ENCODE data around the gene FHOD3.

The FHOD3 gene

DNA sequence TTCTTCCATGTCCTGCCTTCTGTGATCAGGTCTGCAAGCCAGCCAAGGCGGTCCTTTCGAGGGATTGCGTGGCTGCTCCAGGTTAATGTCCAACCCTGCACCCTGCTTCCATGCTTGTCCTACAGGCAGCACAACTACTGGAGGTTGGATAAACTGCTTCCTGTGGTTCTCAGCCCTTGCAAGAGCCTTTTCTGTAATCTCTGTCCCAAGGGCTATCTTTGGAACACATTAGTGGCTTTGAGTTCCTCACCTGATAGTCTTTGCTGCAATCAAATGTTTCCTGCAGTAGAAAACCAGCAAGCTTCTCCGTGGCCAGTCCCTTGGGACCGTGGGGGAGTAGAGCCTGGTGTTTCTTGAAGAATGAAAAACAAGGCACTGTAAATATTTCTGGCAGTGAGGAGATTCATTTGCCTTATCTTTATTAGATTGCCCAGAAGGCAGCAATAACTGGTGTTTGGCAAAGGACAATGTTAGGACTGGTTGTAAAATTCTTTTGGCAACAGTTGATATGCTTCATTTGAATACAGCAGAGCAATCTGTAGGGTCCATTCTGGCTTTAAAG, 214.4 kb downstream of the FHOD3 start:
- Mint-ChIP-seq H3K9me3 (no peaks in the 10 kb centered on the region), H3K4me3 (no peak overlapping the region), H3K27me3 (peaks cover 2% of the 10 kb centered on the region), H3K36me3 (no peaks in the 10 kb centered on the region), H3K4me1 (no peaks in the 10 kb centered on the region), H3K27ac (no peak overlapping the region)
- ATAC-seq (ENCODE audit: low read depth) (no peak), DNase-seq (ENCODE audit: low spot score in 2 of 2) (no peak)

DNA sequence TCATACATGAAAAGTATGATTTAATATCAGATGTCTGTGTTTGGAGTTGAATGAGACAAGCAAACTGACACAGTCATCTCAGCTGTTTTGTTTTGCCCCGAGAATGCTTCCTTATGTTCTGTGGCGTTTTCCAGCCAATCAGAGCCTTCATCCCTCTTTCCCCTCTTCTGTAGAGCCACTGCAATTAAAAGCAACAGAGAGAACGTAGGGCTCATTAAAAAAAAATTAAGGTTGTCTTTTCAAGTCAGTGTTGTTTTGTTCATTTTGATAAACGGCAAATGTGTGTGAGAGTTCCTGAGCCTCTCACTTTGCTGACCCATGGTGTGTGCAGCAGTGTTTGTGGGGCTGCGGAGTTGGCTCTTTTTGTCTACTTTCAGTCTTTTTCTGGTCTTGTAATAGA, 216.0 kb downstream of the FHOD3 start:
- ATAC-seq (ENCODE audit: low read depth) (no peak), DNase-seq (ENCODE audit: low spot score in 2 of 2) (no peak)
- H3K36me3 Mint-ChIP-seq = no peaks in the 10 kb centered on the region
- H3K4me3 Mint-ChIP-seq = no peak overlapping the region
- H3K9me3 Mint-ChIP-seq = no peaks in the 10 kb centered on the region
- H3K27me3 Mint-ChIP-seq = no peaks in the 10 kb centered on the region
- no peak overlapping the region for H3K27ac Mint-ChIP-seq
- no peaks in the 10 kb centered on the region for H3K4me1 Mint-ChIP-seq

DNA sequence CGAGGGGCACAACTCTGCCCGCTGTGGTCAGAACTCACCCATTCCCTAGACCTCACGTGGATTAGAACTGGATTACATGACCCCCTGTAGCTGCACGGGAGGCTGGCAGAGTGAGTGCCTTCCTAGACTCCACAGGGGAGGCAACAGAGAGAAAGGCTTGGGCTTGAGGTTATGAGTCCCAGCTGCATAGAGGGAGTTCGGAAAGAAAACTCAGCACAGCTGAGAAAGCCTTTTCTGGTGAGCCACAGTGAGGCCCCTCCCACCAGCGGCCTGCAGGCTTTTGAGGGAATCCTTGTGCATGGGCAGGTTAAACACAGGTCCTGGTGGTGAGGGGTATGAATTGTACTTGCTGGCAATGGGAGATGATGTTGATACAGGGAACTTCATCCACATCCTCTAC, 217.3 kb downstream of the FHOD3 start:
- H3K4me1 Mint-ChIP-seq = no peaks in the 10 kb centered on the region
- no peak for ATAC-seq (ENCODE audit: low read depth)
- H3K27me3 Mint-ChIP-seq = peaks cover 5% of the 10 kb centered on the region
- no peak overlapping the region for H3K27ac Mint-ChIP-seq
- H3K9me3 Mint-ChIP-seq = no peaks in the 10 kb centered on the region
- no peak for DNase-seq (ENCODE audit: low spot score in 2 of 2)
- H3K4me3 Mint-ChIP-seq = no peak overlapping the region
- no peaks in the 10 kb centered on the region for H3K36me3 Mint-ChIP-seq

DNA sequence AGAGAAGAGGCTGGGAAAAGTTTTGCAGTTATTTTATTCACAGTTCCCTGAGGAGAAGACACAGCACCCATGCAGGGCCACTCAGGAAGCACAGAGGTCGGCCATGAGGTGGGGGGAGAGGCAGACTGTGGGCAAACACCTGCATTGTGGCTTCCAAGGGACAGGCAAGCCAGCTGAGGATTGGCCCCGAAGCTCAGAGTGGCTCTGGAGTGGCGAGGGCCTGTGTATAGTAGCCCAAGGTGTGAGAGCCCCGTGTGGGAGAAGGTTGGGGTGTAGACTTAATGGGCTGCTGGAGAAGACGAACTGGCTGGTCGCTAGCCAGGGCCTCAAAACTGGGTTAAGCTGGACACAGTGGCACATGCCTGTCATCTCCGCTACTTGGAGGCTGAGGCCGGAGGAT, 218.7 kb downstream of the FHOD3 start:
- DNase-seq (ENCODE audit: low spot score in 2 of 2) = no peak
- Mint-ChIP-seq H3K4me1 (no peaks in the 10 kb centered on the region), H3K36me3 (no peaks in the 10 kb centered on the region), H3K4me3 (no peak overlapping the region), H3K27ac (no peak overlapping the region), H3K27me3 (peaks cover 7% of the 10 kb centered on the region), H3K9me3 (no peaks in the 10 kb centered on the region)
- ATAC-seq (ENCODE audit: low read depth) = no peak

DNA sequence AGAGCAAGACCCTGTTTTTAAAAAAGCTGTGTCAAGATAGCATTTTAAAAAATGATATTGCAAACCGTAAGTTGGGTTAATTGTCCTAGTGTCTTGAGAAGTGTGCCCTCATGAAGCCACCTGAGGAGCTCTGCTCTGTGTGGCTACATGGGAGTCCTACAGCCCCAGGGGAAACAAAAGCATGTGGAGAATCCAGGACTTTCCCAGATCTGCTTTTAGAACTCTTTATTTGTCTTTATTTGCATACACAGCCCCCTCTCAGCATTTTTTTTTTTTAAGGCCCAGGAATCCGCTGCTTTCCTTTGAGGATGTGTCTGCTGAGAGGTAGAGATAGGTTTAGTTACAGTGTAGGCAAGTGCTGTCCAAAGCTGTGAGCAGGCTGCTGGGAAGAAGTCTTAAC, 219.2 kb downstream of the FHOD3 start:
- Mint-ChIP-seq H3K9me3 (no peaks in the 10 kb centered on the region), H3K27me3 (peaks cover 11% of the 10 kb centered on the region), H3K4me3 (no peak overlapping the region), H3K27ac (no peak overlapping the region), H3K4me1 (no peaks in the 10 kb centered on the region), H3K36me3 (no peaks in the 10 kb centered on the region)
- no peak for DNase-seq (ENCODE audit: low spot score in 2 of 2)
- ATAC-seq (ENCODE audit: low read depth) = no peak

DNA sequence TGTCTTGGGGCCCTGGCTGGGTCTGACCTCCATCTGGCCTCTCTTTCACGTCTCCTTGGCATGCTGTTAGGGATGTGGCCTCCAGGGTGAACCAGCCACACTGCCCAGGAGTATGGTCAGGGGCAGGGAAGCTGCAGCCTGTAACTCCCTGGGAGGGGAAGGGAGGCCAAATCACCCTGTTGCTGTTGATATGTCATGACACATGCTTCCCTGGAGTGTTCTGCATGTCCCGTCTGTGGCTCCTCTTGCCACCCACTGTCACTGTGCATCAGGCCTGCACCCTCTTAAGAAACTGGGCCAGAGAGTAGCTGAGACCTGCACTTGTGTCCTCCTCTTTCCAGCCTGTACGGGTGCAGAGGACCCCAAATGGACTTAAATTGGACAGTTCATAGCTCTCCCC, 221.3 kb downstream of the FHOD3 start:
- H3K4me3 Mint-ChIP-seq = no peak overlapping the region
- no peaks in the 10 kb centered on the region for H3K4me1 Mint-ChIP-seq
- DNase-seq (ENCODE audit: low spot score in 2 of 2) = no peak
- H3K36me3 Mint-ChIP-seq = no peaks in the 10 kb centered on the region
- no peak for ATAC-seq (ENCODE audit: low read depth)
- H3K27ac Mint-ChIP-seq = no peak overlapping the region
- H3K9me3 Mint-ChIP-seq = no peaks in the 10 kb centered on the region
- peaks cover 14% of the 10 kb centered on the region for H3K27me3 Mint-ChIP-seq

DNA sequence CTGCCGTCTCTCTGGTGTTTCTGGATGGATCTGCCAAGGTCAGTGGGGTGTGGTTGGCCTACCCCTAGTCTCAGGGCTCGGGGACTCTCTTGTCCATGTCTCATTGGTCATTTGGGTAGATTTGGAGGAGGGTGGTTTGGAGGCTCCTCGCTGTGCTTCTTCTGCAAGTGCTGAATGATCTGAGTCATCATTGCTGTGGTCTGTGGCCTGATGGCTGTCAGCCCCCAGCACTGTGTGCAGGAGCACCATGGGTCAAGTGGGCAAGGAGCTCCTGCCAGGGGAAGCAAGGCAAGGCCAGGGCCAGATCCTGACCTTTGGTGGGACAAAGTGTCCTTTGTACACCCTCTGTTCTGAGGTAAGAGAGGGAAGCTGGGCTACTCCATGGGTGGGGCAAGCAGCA, 221.8 kb downstream of the FHOD3 start:
- Mint-ChIP-seq H3K36me3 (no peaks in the 10 kb centered on the region), H3K4me3 (no peak overlapping the region), H3K27me3 (peaks cover 16% of the 10 kb centered on the region), H3K27ac (no peak overlapping the region), H3K9me3 (no peaks in the 10 kb centered on the region), H3K4me1 (no peaks in the 10 kb centered on the region)
- DNase-seq (ENCODE audit: low spot score in 2 of 2) (no peak), ATAC-seq (ENCODE audit: low read depth) (no peak)

DNA sequence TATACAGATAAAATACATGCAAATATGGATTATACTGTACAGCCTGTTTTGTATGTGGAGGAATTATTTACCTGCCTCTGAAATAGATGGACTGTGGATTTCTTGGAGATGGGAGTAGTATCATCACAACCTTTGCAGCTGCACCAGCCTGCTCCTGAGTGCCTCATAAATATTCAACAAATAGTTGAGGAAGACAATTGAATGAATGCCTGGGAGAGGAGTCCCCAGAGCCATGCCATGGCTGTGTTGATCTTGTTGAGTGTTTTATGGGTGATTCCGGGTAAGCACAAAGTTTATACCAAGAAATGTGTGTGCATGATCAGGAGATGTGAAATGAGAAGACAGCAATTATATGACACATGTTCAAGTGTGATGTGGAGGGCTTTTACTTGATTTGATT, 225.0 kb downstream of the FHOD3 start:
- no peaks in the 10 kb centered on the region for H3K36me3 Mint-ChIP-seq
- ATAC-seq (ENCODE audit: low read depth) = no peak
- DNase-seq (ENCODE audit: low spot score in 2 of 2) = no peak
- H3K9me3 Mint-ChIP-seq = no peaks in the 10 kb centered on the region
- H3K4me1 Mint-ChIP-seq = no peaks in the 10 kb centered on the region
- no peak overlapping the region for H3K27ac Mint-ChIP-seq
- H3K27me3 Mint-ChIP-seq = peaks cover 19% of the 10 kb centered on the region
- no peak overlapping the region for H3K4me3 Mint-ChIP-seq

DNA sequence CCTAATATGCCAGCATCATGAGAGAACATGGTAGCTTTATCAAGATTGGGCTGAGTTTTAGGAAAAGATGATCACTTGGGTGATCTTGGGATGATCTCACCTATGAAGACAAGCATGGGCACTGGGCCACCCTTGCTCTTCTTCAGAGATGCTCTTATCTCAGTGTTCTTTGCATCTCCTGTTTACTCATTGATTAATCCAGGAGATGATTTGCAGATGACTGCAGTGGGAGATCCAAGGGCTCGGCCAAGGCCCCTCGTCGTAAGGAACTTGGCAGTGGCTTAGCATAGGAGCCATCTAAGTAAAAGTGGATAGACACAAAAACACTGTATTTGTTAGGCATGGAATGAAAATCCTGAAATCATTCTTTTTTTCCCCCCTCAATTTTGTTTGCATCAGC, 228.4 kb downstream of the FHOD3 start:
- H3K4me3 Mint-ChIP-seq = no peak overlapping the region
- H3K4me1 Mint-ChIP-seq = no peaks in the 10 kb centered on the region
- H3K27ac Mint-ChIP-seq = no peak overlapping the region
- no peaks in the 10 kb centered on the region for H3K9me3 Mint-ChIP-seq
- peaks cover 14% of the 10 kb centered on the region for H3K27me3 Mint-ChIP-seq
- no peak for DNase-seq (ENCODE audit: low spot score in 2 of 2)
- no peak for ATAC-seq (ENCODE audit: low read depth)
- no peaks in the 10 kb centered on the region for H3K36me3 Mint-ChIP-seq

DNA sequence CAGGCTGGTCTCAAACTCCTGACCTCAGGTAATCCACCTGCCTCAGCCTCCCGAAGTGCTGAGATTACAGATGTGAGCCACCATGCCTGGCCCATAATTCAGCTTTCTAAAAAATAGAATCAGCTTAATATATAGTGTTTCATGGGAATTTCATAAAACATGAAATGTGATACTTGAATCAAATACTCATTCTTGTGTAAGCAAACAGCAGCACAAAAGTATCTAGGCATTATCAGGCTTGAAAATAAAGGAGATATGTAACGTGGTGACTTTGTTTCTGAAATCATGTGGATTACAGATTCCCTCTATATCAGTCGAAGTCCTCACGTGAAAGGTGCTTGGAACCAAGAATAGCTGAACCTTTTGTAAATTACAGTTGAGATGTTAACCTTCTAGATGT, 229.1 kb downstream of the FHOD3 start:
- H3K27ac Mint-ChIP-seq = no peak overlapping the region
- no peaks in the 10 kb centered on the region for H3K4me1 Mint-ChIP-seq
- no peaks in the 10 kb centered on the region for H3K9me3 Mint-ChIP-seq
- H3K36me3 Mint-ChIP-seq = no peaks in the 10 kb centered on the region
- DNase-seq (ENCODE audit: low spot score in 2 of 2) (no peak), ATAC-seq (ENCODE audit: low read depth) (no peak)
- H3K4me3 Mint-ChIP-seq = no peak overlapping the region
- peaks cover 9% of the 10 kb centered on the region for H3K27me3 Mint-ChIP-seq

DNA sequence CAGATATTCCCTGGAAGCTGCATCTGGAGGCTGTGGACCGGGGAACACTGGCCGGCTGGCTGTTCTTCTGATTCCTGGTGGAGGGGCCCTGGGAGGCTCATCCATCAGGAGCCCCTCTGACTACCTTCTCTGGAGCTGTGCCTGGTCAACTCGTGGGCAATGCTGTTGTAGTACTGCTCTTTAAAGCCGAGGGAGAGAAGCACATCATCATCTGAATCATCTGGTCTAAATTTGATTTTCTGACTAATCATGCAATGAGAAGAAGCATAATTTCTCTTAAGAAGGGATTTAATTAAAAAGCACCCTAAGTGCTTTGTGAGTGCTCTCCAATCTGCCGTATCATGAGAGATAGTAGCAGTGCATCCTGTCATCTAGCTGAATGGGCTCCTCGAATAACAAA, 229.5 kb downstream of the FHOD3 start:
- no peak for DNase-seq (ENCODE audit: low spot score in 2 of 2)
- H3K9me3 Mint-ChIP-seq = no peaks in the 10 kb centered on the region
- H3K27ac Mint-ChIP-seq = no peak overlapping the region
- ATAC-seq (ENCODE audit: low read depth) = no peak
- peaks cover 9% of the 10 kb centered on the region for H3K27me3 Mint-ChIP-seq
- H3K36me3 Mint-ChIP-seq = no peaks in the 10 kb centered on the region
- no peaks in the 10 kb centered on the region for H3K4me1 Mint-ChIP-seq
- H3K4me3 Mint-ChIP-seq = no peak overlapping the region

DNA sequence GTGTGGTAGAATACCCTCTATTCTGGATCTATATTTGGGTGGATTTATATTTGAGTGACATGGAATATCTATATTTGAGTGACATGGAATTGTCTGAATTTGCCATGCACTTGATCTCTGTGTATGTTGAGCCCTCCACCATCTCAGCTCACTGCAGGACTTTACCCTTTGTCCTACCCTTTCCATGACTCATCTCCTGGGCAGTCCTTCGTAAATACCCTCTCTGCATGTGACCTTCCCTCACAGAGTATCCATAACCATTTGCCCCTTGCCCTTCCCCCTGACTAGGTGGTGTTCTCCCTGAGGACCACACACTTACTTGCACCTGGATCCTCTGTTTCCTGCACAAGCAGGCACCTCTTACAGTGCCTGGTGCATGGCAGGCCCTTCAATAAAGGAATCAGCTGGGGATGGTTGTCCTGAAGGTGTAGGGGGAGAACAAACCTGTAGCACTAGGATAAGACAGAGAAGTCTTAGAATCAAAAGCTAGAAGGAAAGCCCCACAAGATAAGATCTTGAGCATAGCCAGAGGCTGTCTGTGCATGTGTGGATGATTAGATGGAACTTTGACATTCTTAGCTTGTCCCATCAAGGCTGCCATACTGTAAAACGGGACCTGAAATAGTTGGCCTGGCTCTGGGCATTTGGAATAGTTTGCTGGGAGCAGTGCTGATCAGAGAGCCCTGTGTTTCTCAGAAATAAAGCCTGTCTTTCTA, 230.4 kb downstream of the FHOD3 start:
- no peak for DNase-seq (ENCODE audit: low spot score in 2 of 2)
- Mint-ChIP-seq H3K36me3 (no peaks in the 10 kb centered on the region), H3K27me3 (peaks cover 11% of the 10 kb centered on the region), H3K4me3 (no peak overlapping the region), H3K4me1 (no peaks in the 10 kb centered on the region), H3K9me3 (no peaks in the 10 kb centered on the region), H3K27ac (no peak overlapping the region)
- no peak for ATAC-seq (ENCODE audit: low read depth)

DNA sequence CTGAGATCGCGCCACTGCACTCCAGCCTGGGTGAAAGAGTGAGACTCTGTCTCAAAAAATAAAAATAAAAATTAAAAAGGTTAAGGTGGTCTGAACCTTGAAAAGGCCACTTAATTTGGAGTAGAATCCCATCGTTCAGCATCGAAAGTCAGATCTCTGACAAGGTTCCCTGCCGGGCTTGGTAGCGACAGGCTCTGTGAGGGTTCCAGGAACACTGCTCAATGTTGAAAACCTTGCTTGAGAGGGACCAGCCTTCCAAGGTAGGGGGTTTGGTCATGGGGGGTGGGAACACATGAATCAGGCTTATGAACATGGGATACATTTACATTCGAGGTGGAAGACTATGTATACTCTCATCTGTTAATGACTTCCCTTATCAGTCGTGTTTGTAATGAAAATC, 232.2 kb downstream of the FHOD3 start:
- H3K4me1 Mint-ChIP-seq = peaks cover 3% of the 10 kb centered on the region
- no peak overlapping the region for H3K27ac Mint-ChIP-seq
- no peaks in the 10 kb centered on the region for H3K36me3 Mint-ChIP-seq
- H3K27me3 Mint-ChIP-seq = peaks cover 5% of the 10 kb centered on the region
- DNase-seq (ENCODE audit: low spot score in 2 of 2) (no peak), ATAC-seq (ENCODE audit: low read depth) (no peak)
- H3K4me3 Mint-ChIP-seq = no peak overlapping the region
- H3K9me3 Mint-ChIP-seq = no peaks in the 10 kb centered on the region

DNA sequence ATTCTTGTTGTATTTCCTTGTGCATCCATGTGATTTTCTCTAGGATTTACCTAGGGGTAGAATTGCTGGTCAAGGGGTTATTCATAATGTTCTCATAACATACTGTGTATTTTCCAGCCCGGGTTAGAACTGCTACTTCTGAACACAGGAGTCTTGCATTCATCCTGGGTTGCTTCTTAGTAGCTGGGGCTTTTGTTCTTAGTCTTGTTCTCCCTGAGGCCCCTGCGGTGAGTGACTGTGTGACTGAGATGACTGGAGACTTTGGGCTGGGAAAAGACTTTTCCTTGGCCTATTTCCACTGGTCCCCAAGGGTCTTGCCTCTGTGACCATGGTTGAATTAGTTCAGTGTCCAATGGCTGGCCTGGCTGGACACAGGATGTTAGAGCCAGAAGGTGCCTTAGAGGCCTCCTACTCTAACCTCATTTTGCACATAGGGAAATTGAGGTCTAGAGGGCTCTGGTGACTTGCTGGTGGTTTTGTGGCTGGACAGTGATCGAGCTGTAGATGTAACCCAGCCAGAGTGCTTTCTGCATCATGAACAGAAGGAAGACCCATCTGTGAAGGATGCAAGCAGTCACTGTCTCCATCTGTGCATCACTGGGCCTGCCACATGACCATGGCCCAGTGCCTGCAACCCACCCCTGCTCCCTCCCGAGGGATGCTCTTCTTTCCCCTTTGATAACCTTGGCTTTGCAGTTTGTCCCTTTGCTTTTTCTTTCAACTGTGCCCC, 233.3 kb downstream of the FHOD3 start:
- H3K4me1 Mint-ChIP-seq = peaks cover 3% of the 10 kb centered on the region

DNA sequence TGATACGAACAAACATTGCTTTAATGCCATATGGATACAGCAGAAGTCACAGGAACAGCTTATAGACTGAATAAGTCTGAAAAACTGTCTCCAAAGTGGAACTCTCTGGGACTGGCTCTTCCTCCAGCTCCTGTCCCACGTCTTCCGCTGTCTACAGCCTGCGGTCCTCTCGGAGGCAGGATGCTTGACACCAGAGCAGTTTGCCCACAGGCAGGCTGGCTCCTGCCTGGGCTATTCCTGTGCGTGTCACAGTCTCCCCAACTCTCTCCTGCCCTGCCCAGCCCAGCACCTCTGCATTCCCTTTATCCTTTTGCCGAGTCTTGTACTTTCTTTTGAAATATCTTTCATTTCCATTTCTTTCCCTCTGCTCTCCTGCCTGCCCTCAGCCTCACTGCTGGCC, 234.1 kb downstream of the FHOD3 start:
- ATAC-seq (ENCODE audit: low read depth) (no peak), DNase-seq (ENCODE audit: low spot score in 2 of 2) (no peak)
- Mint-ChIP-seq H3K4me3 (no peak overlapping the region), H3K9me3 (no peaks in the 10 kb centered on the region), H3K27me3 (peaks cover 5% of the 10 kb centered on the region), H3K27ac (no peak overlapping the region), H3K36me3 (no peaks in the 10 kb centered on the region), H3K4me1 (peaks cover 3% of the 10 kb centered on the region)

More for the DNA sequence above, 233.3 kb downstream of the FHOD3 start:
- H3K9me3 Mint-ChIP-seq = no peaks in the 10 kb centered on the region
- H3K36me3 Mint-ChIP-seq = no peaks in the 10 kb centered on the region
- H3K4me3 Mint-ChIP-seq = no peak overlapping the region
- DNase-seq (ENCODE audit: low spot score in 2 of 2) (no peak), ATAC-seq (ENCODE audit: low read depth) (no peak)
- H3K27ac Mint-ChIP-seq = no peak overlapping the region
- H3K27me3 Mint-ChIP-seq = peaks cover 5% of the 10 kb centered on the region
